GM18873 (cell line): Measurements from ENCODE around the gene ATP2A3.

ENCODE experiments used
- ATAC-seq: cut with Tn5 transposase; IDR thresholded peaks from one replicate; pipeline ENCODE4 v1.9.1; 2021; ENCODE audit warnings: mild to moderate bottlenecking, moderate library complexity, moderate number of reproducible peaks; ENCODE audit not compliant: unreplicated experiment, low FRiP score

The ATP2A3 gene

DNA sequence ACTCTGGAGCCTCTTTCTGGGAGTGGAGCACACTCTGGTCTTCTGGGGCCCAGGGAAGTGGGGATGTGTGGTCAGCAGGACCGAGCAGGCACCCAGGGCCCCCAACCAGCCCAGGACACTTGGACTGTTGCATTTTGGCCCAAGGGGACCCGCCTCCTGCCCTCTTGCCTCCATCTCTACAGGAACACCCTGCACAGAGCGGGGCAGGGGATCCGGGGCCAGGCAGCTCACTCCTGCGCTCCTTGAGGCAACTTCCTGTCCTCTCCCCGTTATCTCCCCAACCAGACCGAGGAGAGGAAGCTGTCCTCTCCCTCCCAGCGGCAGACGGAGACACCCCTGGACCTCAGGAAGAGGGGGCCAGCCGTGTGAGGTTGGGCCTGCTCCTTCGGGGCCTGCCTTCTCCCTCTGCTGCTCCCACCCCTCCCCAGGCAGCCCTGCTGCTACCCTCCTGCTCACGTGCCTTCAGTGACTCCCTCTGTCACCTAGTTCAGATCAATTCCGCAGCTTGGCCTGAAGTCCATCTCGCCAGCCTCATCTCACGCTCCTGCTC lies 10.0 kb upstream of the ATP2A3 start:
- ATAC-seq: no peak

- no peak for ATAC-seq
These were observed 9.4 kb upstream of the ATP2A3 start for GRCh38 chr17:3973495-3974137.

- ATAC-seq: no peak
These were observed 8.7 kb upstream of the ATP2A3 start for GRCh38 chr17:3972931-3973330.

- ATAC-seq: no peak
These were observed 8.1 kb upstream of the ATP2A3 start for GRCh38 chr17:3972281-3972731.

GRCh38 chr17:3970668-3971067 lies 6.4 kb upstream of the ATP2A3 start:
- no peak for ATAC-seq

- no peak for ATAC-seq
These were observed 5.7 kb upstream of the ATP2A3 start for GRCh38 chr17:3969963-3970362.

DNA sequence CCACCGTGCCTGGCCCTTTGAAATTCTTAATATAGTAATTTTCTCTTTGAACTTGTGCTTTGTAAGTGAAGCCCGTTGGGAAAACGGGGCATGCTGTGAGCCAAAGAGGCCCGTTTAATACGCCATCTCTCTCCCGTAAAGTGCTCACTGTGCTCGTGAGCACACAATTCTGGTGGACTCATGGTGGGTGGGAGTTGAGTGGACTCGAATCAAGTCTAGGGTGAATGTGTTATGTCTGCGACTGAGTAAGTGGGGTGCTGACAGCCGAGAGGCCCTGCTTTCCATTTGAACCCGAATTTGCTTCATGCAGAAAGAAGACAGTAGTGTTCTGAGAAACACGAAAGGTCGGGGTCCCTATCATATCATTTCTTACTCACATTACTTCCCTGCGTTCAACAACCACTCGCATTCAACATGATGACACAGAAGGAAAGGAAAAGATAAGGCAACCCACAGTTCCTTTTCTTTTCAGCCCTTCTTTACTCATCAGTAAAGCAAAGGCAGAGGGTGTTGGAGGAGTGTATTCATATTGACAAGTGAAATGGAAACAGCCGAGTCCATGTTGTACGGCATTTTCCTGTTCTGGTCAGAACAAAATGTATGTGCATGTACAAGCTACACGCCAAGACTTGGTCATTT lies 4.8 kb upstream of the ATP2A3 start:
- ATAC-seq: no peak

DNA sequence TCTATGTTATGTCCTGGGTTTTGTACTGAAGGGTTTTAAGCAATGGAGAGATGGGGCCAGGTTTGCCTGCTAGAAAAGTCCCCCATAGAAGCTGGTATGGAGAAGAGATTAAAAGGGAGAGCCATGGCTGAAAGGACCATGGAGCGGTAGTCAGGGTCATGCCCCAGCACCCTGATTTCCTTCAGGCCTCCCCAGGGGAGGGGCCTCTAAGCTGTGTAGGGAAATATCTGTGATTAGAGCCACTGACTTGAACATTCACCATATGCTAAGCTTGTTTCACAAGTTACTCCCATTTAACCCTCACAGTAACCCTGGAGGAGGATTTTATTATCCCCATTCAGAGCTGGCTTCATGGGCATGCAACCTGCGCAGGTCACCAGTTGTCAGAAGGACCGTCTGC lies 3.8 kb upstream of the ATP2A3 start:
- no peak for ATAC-seq

GRCh38 chr17:3966720-3967363 lies 2.6 kb upstream of the ATP2A3 start:
- ATAC-seq: no peak

- ATAC-seq: no peak
These were observed 1.0 kb upstream of the ATP2A3 start for GRCh38 chr17:3965118-3965800.

DNA sequence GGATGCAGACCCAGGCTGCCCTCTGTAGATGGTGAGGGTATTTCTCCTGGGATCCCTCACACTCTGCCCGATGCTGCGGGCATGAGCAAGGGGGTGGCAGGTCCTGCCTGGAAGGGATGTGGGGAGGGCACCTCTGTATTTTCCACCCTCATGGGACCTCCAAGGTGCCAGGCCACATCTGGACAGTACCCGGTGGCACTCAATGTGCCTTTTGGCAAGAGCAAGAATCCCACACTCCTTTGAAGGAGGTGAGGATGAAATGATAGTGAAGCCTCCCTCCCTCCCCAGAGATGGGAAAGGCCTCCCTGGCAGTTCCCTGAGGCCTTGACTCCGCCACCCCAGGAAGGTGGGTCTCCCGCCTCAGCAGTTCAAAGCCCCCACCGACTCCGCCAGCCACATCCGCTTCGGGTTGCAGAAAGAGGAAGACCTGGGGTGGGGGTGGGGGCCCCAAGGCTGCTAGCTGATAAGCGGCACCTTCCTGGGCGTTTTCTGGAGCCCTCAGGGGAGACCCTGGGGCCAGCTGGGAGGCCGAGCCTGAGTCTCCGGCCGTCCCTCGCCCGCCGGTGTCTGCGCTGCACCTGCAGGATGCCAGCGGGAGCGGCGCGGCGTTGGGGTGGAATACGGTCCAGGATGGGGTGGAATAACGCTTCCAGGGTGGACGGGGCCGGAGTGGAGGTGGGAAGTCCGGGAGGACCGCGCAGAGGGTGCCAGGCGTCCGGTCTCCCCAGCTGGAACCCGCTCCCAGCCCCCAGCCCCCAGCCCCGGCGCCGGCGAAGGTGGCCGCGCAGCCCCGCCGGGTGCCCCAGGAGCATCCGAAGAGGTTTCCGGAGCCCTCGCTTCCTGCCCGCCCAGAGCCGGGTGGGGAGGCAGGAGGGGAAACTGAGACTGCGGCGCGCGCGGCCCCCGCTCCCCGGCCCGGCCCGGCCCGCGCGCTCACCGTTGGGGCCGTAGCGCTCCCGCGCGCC lies 718 bp downstream of the ATP2A3 start:
- ATAC-seq: no peak

GRCh38 chr17:3962965-3963236 lies 1.3 kb downstream of the ATP2A3 start:
- ATAC-seq: no peak

DNA sequence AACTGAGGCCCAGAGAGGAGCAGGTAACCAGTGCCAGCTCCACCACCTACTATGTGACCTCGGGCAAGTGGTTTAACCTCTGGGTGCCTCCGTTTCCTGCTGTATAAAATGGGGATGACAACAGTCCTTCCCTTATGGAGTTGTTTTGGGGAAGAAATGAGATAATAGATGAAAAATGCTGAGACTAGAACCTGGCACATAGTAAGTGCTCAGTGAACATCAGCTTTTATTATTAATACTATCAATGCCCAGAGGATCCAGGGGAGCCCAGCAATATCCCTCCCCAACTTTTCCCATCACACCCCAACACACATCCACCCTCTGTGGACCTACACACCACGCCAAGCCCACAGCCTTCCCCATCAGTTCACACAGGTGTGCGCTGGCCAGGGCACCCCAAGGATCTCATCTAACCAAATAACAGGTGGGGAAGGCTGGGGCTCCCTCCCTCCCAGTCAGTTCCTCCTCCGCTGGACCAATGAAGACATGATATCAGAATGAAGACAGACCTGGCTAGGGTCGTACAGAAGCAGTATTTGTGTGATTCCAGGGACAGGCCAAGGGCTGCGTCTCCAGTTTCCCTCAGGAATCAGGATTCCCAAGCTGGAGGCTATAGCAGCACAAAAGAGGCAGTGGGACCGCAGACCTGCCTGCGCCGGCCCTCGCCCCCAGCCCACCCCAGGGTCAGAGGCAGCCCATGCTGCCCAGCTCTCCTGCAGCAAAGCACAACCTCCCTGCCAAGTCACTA lies 1.8 kb downstream of the ATP2A3 start:
- no peak for ATAC-seq

DNA sequence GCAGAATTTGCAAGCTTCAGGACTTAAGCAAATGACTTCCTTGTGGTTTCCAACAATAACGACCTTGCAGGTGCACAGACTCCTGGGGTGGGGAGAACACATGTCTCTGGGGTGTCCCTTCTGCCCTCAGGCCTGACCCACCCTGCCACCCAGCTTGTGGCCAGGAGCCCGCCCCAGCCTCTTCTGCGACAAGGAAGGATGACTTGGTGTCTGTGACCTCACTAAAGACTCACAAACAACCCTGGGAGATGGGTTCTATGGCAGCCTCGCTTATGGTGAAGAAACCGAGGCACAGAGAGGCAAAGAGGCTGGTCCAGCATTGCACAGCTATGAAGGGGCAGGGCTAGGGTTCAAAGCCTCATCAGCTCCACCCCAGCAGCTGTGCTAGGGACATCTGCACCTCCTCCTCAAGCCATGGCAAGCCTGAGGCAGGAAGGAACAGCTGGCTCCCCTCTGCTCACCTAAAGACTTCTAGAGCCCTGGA lies 2.6 kb downstream of the ATP2A3 start:
- peak; percentile 48 for ATAC-seq

GRCh38 chr17:3960764-3961163 lies 3.5 kb downstream of the ATP2A3 start:
- no peak for ATAC-seq

GRCh38 chr17:3959921-3960601 lies 4.2 kb downstream of the ATP2A3 start:
- ATAC-seq: no peak

DNA sequence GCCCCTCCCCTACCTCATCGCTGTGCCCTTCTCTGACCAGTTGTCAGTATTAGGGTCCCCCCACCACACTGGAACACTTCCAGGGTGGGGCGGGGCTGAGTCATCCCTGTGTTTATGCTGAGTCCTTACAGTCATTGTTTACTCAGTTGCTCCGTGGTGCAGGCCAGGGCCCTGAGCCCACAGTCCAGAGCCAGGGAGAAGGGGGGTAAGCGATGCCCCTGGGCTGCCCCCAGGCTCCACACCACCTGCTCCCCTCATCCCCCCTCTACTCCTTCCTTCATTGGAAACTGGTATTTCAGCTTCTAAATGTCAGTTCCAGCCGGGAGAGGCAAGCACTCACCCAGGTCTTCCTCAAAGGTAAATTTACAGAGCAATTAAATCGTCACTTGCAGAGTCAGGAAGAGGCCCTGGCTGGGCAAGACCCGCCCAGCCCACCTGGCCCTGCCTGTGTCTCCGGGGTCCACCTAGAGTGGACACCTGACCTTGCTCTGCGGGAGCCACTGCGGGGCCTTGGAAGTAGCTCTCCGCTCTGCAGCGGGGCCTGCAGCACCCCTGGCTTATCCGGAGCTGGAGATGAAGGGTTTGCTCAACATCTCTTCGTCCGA lies 4.8 kb downstream of the ATP2A3 start:
- no peak for ATAC-seq
